HepG2 (cell line): ENCODE results near the gene ACKR3. TPM values are rescaled to one million over a fixed set of nuclear protein-coding genes. Genes with fewer than 3 reads are reported as not detected.

Experiments
- ATAC-seq: fragments of 200-7000 bp; cut with Tn5 transposase; 3 replicates; pipeline ENCODE4 v1.9.1; 2020; ENCODE audit warnings: mild to moderate bottlenecking, moderate library complexity
- BruUV-seq: library from RNA; stranded (reverse); fragments of 400-500 nt; replicated peaks from 2 replicates; lab custom pipeline; 2021; lab: Mats Ljungman, UMichigan
- CTCF ChIA-PET: fragments of 300-600 bp; formaldehyde crosslinking; extraction: SDS; loops from one replicate; lab custom pipeline; 2021; ENCODE audit warnings: low total read pairs, inconsistent platforms, low intra/inter-chr PET ratio; lab: Yijun Ruan, JAX
- POLR2A ChIA-PET: fragments of 350-600 bp; sonication (Branson Sonifier 250); formaldehyde crosslinking; loops from one replicate; lab custom pipeline; 2020; ENCODE audit warnings: antibody characterized with exemption, inconsistent platforms; lab: Yijun Ruan, JAX
- DNase-seq: peaks from one replicate; pipeline ENCODE4 v3.0.0-alpha.2; 2015; ENCODE audit warnings: low spot score
- FAIRE-seq: peaks from 3 replicates; lab custom pipeline; 2011; peaks lifted over from hg19 to GRCh38; lab: Jason Lieb, UNC
- H2AFZ ChIP-seq: one replicate; pipeline ENCODE4 v1.6.1; 2011; ENCODE audit warnings: low read length, inconsistent platforms
- H3K27ac ChIP-seq: fragments of 300-600 bp; 3 replicates; pipeline ENCODE4 v1.8.0; 2011; ENCODE audit warnings: mixed run types, mild to moderate bottlenecking, mixed read lengths, low read length, inconsistent platforms; ENCODE audit not compliant: insufficient read depth; ENCODE audit errors: extremely low read length
- H3K27me3 ChIP-seq, 2 experiments: fragments of 200-600 bp in 1 of 2; 2 replicates in 1 of 2; 3 replicates in 1 of 2; pipeline versions ENCODE4 v1.6.0 to v1.8.0; 2011; ENCODE audit warnings: low read length in 2 of 2, mild to moderate bottlenecking in 2 of 2, moderate library complexity in 2 of 2, inconsistent platforms in 1 of 2; ENCODE audit not compliant: insufficient read depth in 2 of 2, control insufficient read depth in 1 of 2
- H3K36me3 ChIP-seq, 2 experiments: fragments of 200-600 bp in 1 of 2; replicated peaks in 1 of 2; 2 replicates in 1 of 2; 3 replicates in 1 of 2; pipeline versions ENCODE4 v1.5.1 to v1.8.0; 2011; ENCODE audit warnings: low read length in 2 of 2, inconsistent platforms in 1 of 2; ENCODE audit not compliant: insufficient read depth in 2 of 2, control insufficient read depth in 1 of 2
- H3K4me1 ChIP-seq: 2 replicates; pipeline ENCODE4 v1.5.1; 2012; ENCODE audit warnings: low read length, inconsistent platforms; ENCODE audit not compliant: insufficient read depth
- H3K4me2 ChIP-seq: 2 replicates; pipeline ENCODE4 v1.6.0; 2011; ENCODE audit warnings: low read depth, low read length, inconsistent platforms
- H3K4me3 ChIP-seq, 3 experiments: fragments of 200-600 bp in 1 of 3; sonication (generic), shearing (Covaris generic) in 1 of 3; replicated peaks in 1 of 3; 2 replicates each; pipeline ENCODE4 v1.5.1; 2011 to 2016; ENCODE audit warnings: low read length in 3 of 3, inconsistent platforms in 2 of 3, low read depth in 2 of 3, mild to moderate bottlenecking in 2 of 3, control low read depth in 1 of 3, mixed read lengths in 1 of 3; ENCODE audit not compliant: insufficient read depth in 1 of 3
- H3K79me2 ChIP-seq: one replicate; pipeline ENCODE4 v1.6.1; 2011; ENCODE audit warnings: low read length, inconsistent platforms; ENCODE audit not compliant: insufficient read depth
- H3K9ac ChIP-seq: 2 replicates; pipeline ENCODE4 v1.6.0; 2011; ENCODE audit warnings: mild to moderate bottlenecking, low read depth, low read length, inconsistent platforms; ENCODE audit not compliant: insufficient read depth
- H3K9me3 ChIP-seq: 2 replicates; pipeline ENCODE4 v1.5.1; 2012; ENCODE audit warnings: mild to moderate bottlenecking, low read length
- H4K20me1 ChIP-seq: 2 replicates; pipeline ENCODE4 v1.6.0; 2011; ENCODE audit warnings: inconsistent platforms, mild to moderate bottlenecking, low read length, moderate library complexity; ENCODE audit not compliant: insufficient read depth
- DPF2 ChIP-seq: sonication (generic); formaldehyde crosslinking; IDR thresholded peaks from 2 replicates; pipeline ENCODE4 v1.4.0; 2020; ENCODE audit warnings: mild to moderate bottlenecking, low read depth, missing genetic modification reagents, borderline replicate concordance
- EED ChIP-seq: sonication (generic); formaldehyde crosslinking; IDR thresholded peaks from 2 replicates; pipeline ENCODE4 v1.5.0; 2020; ENCODE audit warnings: mild to moderate bottlenecking, missing genetic modification reagents
- JARID2 ChIP-seq: sonication (generic); formaldehyde crosslinking; IDR thresholded peaks from 2 replicates; pipeline ENCODE4 v1.8.1; 2023; ENCODE audit warnings: missing genetic modification reagents, inconsistent platforms; ENCODE audit not compliant: insufficient replicate concordance
- NFE2L2 ChIP-seq: fragments of 150-350 bp; IDR thresholded peaks from 2 replicates; pipeline ENCODE4 v1.6.1; 2014; ENCODE audit warnings: low read length
- SMAD3 ChIP-seq: sonication (generic); formaldehyde crosslinking; IDR thresholded peaks from 2 replicates; pipeline ENCODE4 v1.4.0; 2020; ENCODE audit warnings: missing genetic modification reagents
- SMARCC2 ChIP-seq: fragments of 450-650 bp; IDR thresholded peaks from 2 replicates; pipeline ENCODE4 v1.6.1; 2017; ENCODE audit warnings: antibody characterized with exemption, mild to moderate bottlenecking
- SOX5 ChIP-seq: IDR thresholded peaks from 2 replicates; pipeline ENCODE4 v1.6.1; 2016; ENCODE audit warnings: borderline replicate concordance
- ZFP36 ChIP-seq: fragments of 150-350 bp; IDR thresholded peaks from 2 replicates; pipeline ENCODE4 v1.6.1; 2018; ENCODE audit warnings: borderline replicate concordance, low read length, low read depth; ENCODE audit not compliant: partially characterized antibody
- ZFY ChIP-seq: sonication (generic); formaldehyde crosslinking; IDR thresholded peaks from 2 replicates; pipeline ENCODE4 v1.4.0; 2020; ENCODE audit warnings: missing genetic modification reagents
- ZNF468 ChIP-seq: sonication (generic); formaldehyde crosslinking; IDR thresholded peaks from 2 replicates; pipeline ENCODE4 v1.8.0; 2022; ENCODE audit warnings: mild to moderate bottlenecking, moderate library complexity, missing genetic modification reagents
- ZNF501 ChIP-seq: sonication (generic); formaldehyde crosslinking; IDR thresholded peaks from 2 replicates; pipeline ENCODE4 v1.5.1; 2020; ENCODE audit warnings: mild to moderate bottlenecking, moderate library complexity, missing genetic modification reagents
- WGBS: methylation state at CpG from one replicate; pipeline ENCODE4 v1.1.6; 2017; ENCODE audit warnings: low lambda C conversion rate; 5-methylcytosine and 5-hydroxymethylcytosine counted together
- in situ Hi-C: cut with HindIII; loops from 2 replicates; pipeline ENCODE4 v1.10.0; 2017; ENCODE audit warnings: low pct_unique_long_range_greater_than_20kb; ENCODE audit not compliant: extremely low pct_ligation_motif_present
- intact Hi-C: fragments of 100-400 bp; cut with micrococcal nuclease; formaldehyde crosslinking; loops from one replicate; pipeline ENCODE4 v1.10.0; 2022; ENCODE audit not compliant: unreplicated experiment
- polyA plus RNA-seq, 8 experiments: library from polyadenylated mRNA; depleted of rRNA in 3 of 8; stranded (reverse) in 7 of 8; unstranded in 1 of 8; fragments of >200 nt; fragmentation: Illumina TruSeq in 4 of 8; extraction: Trizol in 4 of 8; gene quantifications; 2 replicates each; pipeline versions ENCODE4 v1.2.1 to v1.2.3, GENCODE V29; 2011 to 2016; ENCODE audit warnings: low read depth in 4 of 8, missing spikeins in 1 of 8, mixed read lengths in 1 of 8; ENCODE audit not compliant: insufficient read depth in 1 of 8
- total RNA-seq, 5 experiments: library from RNA; depleted of rRNA; stranded (reverse); fragments of >200 nt; fragmentation: Illumina TruSeq; extraction: Trizol; gene quantifications; 2 replicates each; pipeline ENCODE4 v1.2.3, GENCODE V29; 2016; ENCODE audit warnings: low read depth in 1 of 5

The ACKR3 gene
- total and polyA plus RNA-seq, 2 of the 13 experiments (the other 11 are each of a cell fraction or from before 2014, with no cell fraction given) = not detected

- Histone ChIP-seq H3K36me3 (no peaks in the 10 kb centered on the region), H4K20me1 (no peaks in the 10 kb centered on the region), H3K79me2 (no peaks in the 10 kb centered on the region), H3K4me2 (no peak overlapping the region), H3K4me3 (no peak overlapping the region)
- ATAC-seq (no peak), FAIRE-seq (no peak)
- in situ Hi-C loops = no loop called here
- BruUV-seq = no TSS peak
- intact Hi-C loops = no loop called here
- POLR2A ChIA-PET = no interaction called here
- CTCF ChIA-PET = no interaction called here
- WGBS = 50% methylated on average over 11 of the region's 11 CpGs
- TF ChIP-seq ZNF468 (no peak), NFE2L2 (no peak)
- TF ChIP-seq, all 625 proteins: peak for 0
- no peak overlapping the region for H3K9ac ChIP-seq
- no peaks in the 10 kb centered on the region for H3K4me1 ChIP-seq
- no peaks in the 10 kb centered on the region for H3K9me3 ChIP-seq
- H3K27ac ChIP-seq = no peak overlapping the region
- no peak for DNase-seq
- no peak overlapping the region for H2AFZ ChIP-seq
- peaks cover 2 to 56% of the 10 kb centered on the region in 2 experiments for H3K27me3 ChIP-seq
These were observed 59.5 kb downstream of the ACKR3 start for GRCh38 chr2:236628981-236629605.

GRCh38 chr2:236629961-236630872 is 60.6 kb downstream of the ACKR3 start:
- intact Hi-C loops (no loop called here), in situ Hi-C loops (no loop called here)
- WGBS = 26% methylated on average over 16 of the region's 16 CpGs
- no peaks in the 10 kb centered on the region for H3K9me3 ChIP-seq
- H4K20me1 ChIP-seq = no peaks in the 10 kb centered on the region
- no peaks in the 10 kb centered on the region for H3K36me3 ChIP-seq
- H3K79me2 ChIP-seq = no peaks in the 10 kb centered on the region
- ATAC-seq (no peak), DNase-seq (no peak), FAIRE-seq (no peak)
- H3K4me2 ChIP-seq = no peak overlapping the region
- POLR2A ChIA-PET = no interaction called here
- H3K27me3 ChIP-seq = peaks cover 2 to 65% of the 10 kb centered on the region in 2 experiments; a peak in 4 of 5 replicates
- no peak overlapping the region for H3K9ac ChIP-seq
- CTCF ChIA-PET = no interaction called here
- no peak overlapping the region for H3K27ac ChIP-seq
- BruUV-seq = no TSS peak
- no peaks in the 10 kb centered on the region for H3K4me1 ChIP-seq
- H3K4me3 ChIP-seq = no peak overlapping the region
- TF ChIP-seq ZFY (CRISPR knock-in tag) (no peak), DPF2 (CRISPR knock-in tag) (no peak), SOX5 (CRISPR knock-in tag) (no peak), EED (CRISPR knock-in tag) (no peak), SMAD3 (CRISPR knock-in tag) (no peak), ZNF501 (no peak), SMARCC2 (no peak), ZFP36 (no peak), JARID2 (CRISPR knock-in tag) (no peak)
- TF ChIP-seq, all 625 proteins: peak for 0
- no peak overlapping the region for H2AFZ ChIP-seq
